ENCODE results near the gene ECHDC3.

DNA sequence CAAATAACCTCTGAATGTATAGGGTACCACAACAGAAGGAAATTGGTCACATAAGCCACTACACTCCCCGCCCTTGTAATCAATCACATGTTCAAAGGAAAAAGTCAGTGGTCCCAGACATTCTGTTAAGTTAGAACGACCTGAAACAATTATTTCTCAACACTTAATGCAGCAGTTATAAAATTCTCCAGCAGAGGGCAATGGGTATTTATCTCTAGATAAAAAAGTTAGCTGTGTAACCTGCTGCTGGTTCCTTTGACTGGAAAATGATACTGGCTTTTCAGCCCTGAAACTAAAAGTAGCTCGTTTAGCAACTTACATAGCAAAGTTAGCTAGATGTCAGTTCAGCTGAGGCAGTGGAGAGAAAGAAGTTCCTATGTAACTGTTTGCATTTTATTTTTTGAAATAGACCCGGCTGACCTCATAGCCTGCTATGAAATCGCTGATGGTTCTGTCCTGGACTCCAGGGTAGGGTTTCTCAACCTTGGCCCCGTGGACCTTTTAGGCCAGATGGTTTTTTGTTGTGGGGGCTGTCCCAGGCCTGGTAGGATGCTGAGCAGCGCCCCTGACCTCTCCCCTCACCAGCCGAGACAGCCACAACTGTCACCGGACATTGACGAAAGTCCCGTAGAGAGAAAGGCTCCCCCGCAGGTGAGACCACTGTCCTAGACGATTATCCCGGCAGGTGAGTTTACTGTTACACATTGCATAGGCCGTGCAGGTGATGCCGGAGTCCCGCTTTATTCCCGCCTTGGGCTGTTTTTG is 40.8 kb downstream of the ECHDC3 start:
- TF ChIP-seq, protein P1, sequence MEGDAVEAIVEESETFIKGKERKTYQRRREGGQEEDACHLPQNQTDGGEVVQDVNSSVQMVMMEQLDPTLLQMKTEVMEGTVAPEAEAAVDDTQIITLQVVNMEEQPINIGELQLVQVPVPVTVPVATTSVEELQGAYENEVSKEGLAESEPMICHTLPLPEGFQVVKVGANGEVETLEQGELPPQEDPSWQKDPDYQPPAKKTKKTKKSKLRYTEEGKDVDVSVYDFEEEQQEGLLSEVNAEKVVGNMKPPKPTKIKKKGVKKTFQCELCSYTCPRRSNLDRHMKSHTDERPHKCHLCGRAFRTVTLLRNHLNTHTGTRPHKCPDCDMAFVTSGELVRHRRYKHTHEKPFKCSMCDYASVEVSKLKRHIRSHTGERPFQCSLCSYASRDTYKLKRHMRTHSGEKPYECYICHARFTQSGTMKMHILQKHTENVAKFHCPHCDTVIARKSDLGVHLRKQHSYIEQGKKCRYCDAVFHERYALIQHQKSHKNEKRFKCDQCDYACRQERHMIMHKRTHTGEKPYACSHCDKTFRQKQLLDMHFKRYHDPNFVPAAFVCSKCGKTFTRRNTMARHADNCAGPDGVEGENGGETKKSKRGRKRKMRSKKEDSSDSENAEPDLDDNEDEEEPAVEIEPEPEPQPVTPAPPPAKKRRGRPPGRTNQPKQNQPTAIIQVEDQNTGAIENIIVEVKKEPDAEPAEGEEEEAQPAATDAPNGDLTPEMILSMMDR (IDR thresholded peaks at IDR 0.05 in 2 of 3, conservative IDR thresholded peaks at IDR 0.05 in 1 of 3; ENCODE audit: borderline replicate concordance in 1 of 3, insufficient read depth in 1 of 3, low read depth in 2 of 3, low read length in 2 of 3), result peak; percentile 67 to 81 (median 75)
- TF ChIP-seq EZH2phosphoT487 (IDR thresholded peaks at IDR 0.05; ENCODE audit: borderline replicate concordance), result no peak
